Measurements from ENCODE around the gene STH. TPM values are rescaled to one million over a fixed set of nuclear protein-coding genes. Genes with fewer than 3 reads are reported as not detected.

Gene STH
- total RNA-seq, 2 experiments from 2014 or later: not detected

- ChIA-PET POLR2A (no interaction called here), CTCF (no interaction called here)
- Mint-ChIP-seq H3K36me3 (ENCODE audit: low read depth) (no peaks in the 10 kb centered on the region), H3K4me3 (no peak overlapping the region), H3K27ac (no peak overlapping the region), H3K27me3 (ENCODE audit: low read depth) (peaks cover 21% of the 10 kb centered on the region), H3K4me1 (ENCODE audit: low read depth) (no peaks in the 10 kb centered on the region), H3K9me3 (ENCODE audit: insufficient read depth) (no peaks in the 10 kb centered on the region)
- ATAC-seq: no peak
- DNase-seq: no peak
Observed at GRCh38 chr17:45970659-45971058, 28.4 kb upstream of the STH start.

DNA sequence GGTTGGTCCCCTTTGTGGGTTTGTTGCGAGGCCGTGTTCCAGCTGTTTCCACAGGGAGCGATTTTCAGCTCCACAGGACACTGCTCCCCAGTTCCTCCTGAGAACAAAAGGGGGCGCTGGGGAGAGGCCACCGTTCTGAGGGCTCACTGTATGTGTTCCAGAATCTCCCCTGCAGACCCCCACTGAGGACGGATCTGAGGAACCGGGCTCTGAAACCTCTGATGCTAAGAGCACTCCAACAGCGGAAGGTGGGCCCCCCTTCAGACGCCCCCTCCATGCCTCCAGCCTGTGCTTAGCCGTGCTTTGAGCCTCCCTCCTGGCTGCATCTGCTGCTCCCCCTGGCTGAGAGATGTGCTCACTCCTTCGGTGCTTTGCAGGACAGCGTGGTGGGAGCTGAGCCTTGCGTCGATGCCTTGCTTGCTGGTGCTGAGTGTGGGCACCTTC, 27.3 kb upstream of the STH start:
- no peak for DNase-seq
- H3K36me3 Mint-ChIP-seq (ENCODE audit: low read depth): no peaks in the 10 kb centered on the region
- H3K4me1 Mint-ChIP-seq (ENCODE audit: low read depth): no peaks in the 10 kb centered on the region
- ChIA-PET POLR2A (no interaction called here), CTCF (interaction anchor here (0.9 kb wide), 1 partner anchor 23 kb away, joined by 4 read pairs; no protein-coding TSS in a partner anchor)
- no peak overlapping the region for H3K4me3 Mint-ChIP-seq
- no peak overlapping the region for H3K27ac Mint-ChIP-seq
- H3K9me3 Mint-ChIP-seq (ENCODE audit: insufficient read depth): no peaks in the 10 kb centered on the region
- H3K27me3 Mint-ChIP-seq (ENCODE audit: low read depth): peaks cover 16% of the 10 kb centered on the region
- no peak for ATAC-seq

DNA sequence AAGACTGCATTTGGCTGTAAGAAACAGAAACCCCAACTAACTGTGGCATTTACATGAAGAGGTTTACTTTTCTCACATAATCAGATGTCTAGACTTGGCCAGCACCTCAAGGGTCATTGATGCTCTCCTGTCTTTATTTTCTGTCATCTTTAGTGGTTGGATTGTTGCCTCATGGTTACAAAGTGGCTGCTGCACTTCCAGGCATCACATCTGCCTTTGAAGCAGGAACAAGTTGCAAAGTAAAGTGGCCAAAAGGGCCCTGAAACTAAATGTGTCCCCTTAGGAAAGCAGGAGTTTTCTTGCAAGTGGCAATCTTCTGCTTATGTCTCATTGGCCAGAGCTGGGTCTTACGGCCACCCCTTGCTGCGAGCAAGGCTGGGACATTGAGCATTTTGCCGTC, 26.5 kb upstream of the STH start:
- DNase-seq (no peak), ATAC-seq (no peak)
- Mint-ChIP-seq H3K4me1 (ENCODE audit: low read depth) (peaks cover 5% of the 10 kb centered on the region), H3K36me3 (ENCODE audit: low read depth) (no peaks in the 10 kb centered on the region), H3K9me3 (ENCODE audit: insufficient read depth) (no peaks in the 10 kb centered on the region), H3K4me3 (no peak overlapping the region), H3K27me3 (ENCODE audit: low read depth) (peaks cover 10% of the 10 kb centered on the region), H3K27ac (no peak overlapping the region)
- ChIA-PET POLR2A (no interaction called here), CTCF (no interaction called here)

- ChIA-PET CTCF (no interaction called here), POLR2A (no interaction called here)
Observed at GRCh38 chr17:45973099-45973780, 25.8 kb upstream of the STH start.

DNA sequence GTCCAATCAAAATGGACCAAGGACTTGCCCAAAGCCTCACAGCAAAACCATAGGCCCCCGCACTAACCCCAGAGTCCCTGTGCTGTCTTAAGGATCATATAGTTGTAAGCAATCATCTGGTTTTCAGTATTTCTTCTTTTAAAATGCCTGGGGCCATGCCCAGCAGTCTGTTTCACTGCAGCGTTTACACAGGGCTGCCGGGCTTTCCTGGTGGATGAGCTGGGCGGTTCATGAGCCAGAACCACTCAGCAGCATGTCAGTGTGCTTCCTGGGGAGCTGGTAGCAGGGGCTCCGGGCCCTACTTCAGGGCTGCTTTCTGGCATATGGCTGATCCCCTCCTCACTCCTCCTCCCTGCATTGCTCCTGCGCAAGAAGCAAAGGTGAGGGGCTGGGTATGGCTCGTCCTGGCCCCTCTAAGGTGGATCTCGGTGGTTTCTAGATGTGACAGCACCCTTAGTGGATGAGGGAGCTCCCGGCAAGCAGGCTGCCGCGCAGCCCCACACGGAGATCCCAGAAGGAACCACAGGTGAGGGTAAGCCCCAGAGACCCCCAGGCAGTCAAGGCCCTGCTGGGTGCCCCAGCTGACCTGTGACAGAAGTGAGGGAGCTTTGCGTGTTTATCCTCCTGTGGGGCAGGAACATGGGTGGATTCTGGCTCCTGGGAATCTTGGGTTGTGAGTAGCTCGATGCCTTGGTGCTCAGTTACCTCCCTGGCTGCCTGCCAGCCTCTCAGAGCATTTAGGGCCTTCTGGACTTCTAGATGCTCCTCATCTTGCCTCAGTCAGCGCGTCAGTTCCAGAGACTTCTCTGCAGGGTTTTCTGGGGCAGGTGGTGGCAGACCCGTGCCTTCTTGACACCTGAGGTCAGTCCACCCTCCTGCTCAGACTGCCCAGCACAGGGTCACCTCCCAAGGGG, 24.8 kb upstream of the STH start:
- no peak for DNase-seq
- ChIA-PET POLR2A (no interaction called here), CTCF (interaction anchor here (1.1 kb wide), 1 partner anchor 29 kb away, joined by 3 read pairs; no protein-coding TSS in a partner anchor)
- Mint-ChIP-seq H3K27ac (no peak overlapping the region), H3K4me3 (no peak overlapping the region), H3K9me3 (ENCODE audit: insufficient read depth) (no peaks in the 10 kb centered on the region), H3K4me1 (ENCODE audit: low read depth) (peaks cover 9% of the 10 kb centered on the region), H3K27me3 (ENCODE audit: low read depth) (peaks cover 5% of the 10 kb centered on the region), H3K36me3 (ENCODE audit: low read depth) (no peaks in the 10 kb centered on the region)
- ATAC-seq: no peak

More at GRCh38 chr17:45973099-45973780, 25.8 kb upstream of the STH start:
- Mint-ChIP-seq H3K36me3 (ENCODE audit: low read depth) (no peaks in the 10 kb centered on the region), H3K9me3 (ENCODE audit: insufficient read depth) (no peaks in the 10 kb centered on the region), H3K27ac (no peak overlapping the region), H3K27me3 (ENCODE audit: low read depth) (peaks cover 5% of the 10 kb centered on the region), H3K4me1 (ENCODE audit: low read depth) (peaks cover 9% of the 10 kb centered on the region), H3K4me3 (no peak overlapping the region)
- DNase-seq: no peak
- no peak for ATAC-seq

- H3K27ac Mint-ChIP-seq: no peak overlapping the region
- H3K36me3 Mint-ChIP-seq (ENCODE audit: low read depth): no peaks in the 10 kb centered on the region
- POLR2A ChIA-PET: no interaction called here
- CTCF ChIA-PET: interaction anchor here (1.1 kb wide), 1 partner anchor 28 kb away, joined by 3 read pairs; no protein-coding TSS in a partner anchor
- H3K9me3 Mint-ChIP-seq (ENCODE audit: insufficient read depth): no peaks in the 10 kb centered on the region
- no peak for ATAC-seq
- H3K4me1 Mint-ChIP-seq (ENCODE audit: low read depth): peaks cover 9% of the 10 kb centered on the region
- no peaks in the 10 kb centered on the region for H3K27me3 Mint-ChIP-seq (ENCODE audit: low read depth)
- DNase-seq: no peak
- no peak overlapping the region for H3K4me3 Mint-ChIP-seq
Observed at GRCh38 chr17:45974916-45975630, 24.0 kb upstream of the STH start.

- H3K4me3 Mint-ChIP-seq: no peak overlapping the region
- POLR2A ChIA-PET: no interaction called here
- no peak for DNase-seq
- peaks cover 9% of the 10 kb centered on the region for H3K4me1 Mint-ChIP-seq (ENCODE audit: low read depth)
- ATAC-seq: no peak
- H3K9me3 Mint-ChIP-seq (ENCODE audit: insufficient read depth): no peaks in the 10 kb centered on the region
- no peaks in the 10 kb centered on the region for H3K27me3 Mint-ChIP-seq (ENCODE audit: low read depth)
- no peak overlapping the region for H3K27ac Mint-ChIP-seq
- CTCF ChIA-PET: interaction anchor here (1.1 kb wide), 1 partner anchor 27 kb away, joined by 3 read pairs; no protein-coding TSS in a partner anchor
- no peaks in the 10 kb centered on the region for H3K36me3 Mint-ChIP-seq (ENCODE audit: low read depth)
Observed at GRCh38 chr17:45975640-45976295, 23.3 kb upstream of the STH start.

- Mint-ChIP-seq H3K27ac (no peak overlapping the region), H3K36me3 (ENCODE audit: low read depth) (no peaks in the 10 kb centered on the region), H3K4me3 (no peak overlapping the region), H3K9me3 (ENCODE audit: insufficient read depth) (no peaks in the 10 kb centered on the region), H3K27me3 (ENCODE audit: low read depth) (no peaks in the 10 kb centered on the region), H3K4me1 (ENCODE audit: low read depth) (peaks cover 9% of the 10 kb centered on the region)
- no peak for ATAC-seq
- POLR2A ChIA-PET: no interaction called here
- CTCF ChIA-PET: no interaction called here
- no peak for DNase-seq
Observed at GRCh38 chr17:45976391-45976754, 22.7 kb upstream of the STH start.

DNA sequence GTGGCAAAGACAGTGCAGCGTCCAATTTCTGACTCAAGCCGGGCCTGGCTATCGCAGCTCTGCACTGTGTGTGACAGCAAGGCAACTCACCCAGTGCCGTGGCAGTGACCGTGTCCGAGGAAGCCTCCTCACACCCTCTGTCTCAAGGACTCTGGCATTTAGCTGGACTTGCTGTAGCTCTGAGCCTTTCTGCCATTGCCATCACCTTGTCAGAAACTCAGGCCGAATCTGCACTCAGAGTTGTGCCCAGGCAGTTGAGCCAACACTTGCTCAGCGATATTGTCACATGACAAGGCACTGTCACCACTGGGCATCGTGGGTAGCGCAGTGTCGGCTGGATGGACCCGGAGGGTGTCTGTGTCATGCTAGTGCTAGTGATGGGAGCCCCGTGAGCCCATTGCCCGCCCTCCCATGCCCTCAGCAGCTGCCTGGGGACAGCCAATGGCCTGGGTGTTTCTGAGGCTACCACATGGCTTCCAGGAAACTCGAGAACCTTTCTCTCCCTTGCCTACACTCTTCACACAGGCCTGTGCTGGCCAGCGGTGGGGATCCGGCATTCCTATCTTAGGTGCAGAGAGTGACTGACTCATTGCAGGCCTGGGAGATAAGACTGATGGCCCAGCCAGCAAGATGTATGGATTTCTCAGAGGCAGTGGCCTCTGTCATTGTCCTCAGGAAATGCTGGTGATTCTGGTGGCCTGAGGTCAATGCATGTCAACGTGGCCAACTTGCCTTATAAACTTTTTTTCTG, 22.1 kb upstream of the STH start:
- Mint-ChIP-seq H3K27ac (peak overlapping the region; percentile 43), H3K4me1 (ENCODE audit: low read depth) (peaks cover 9% of the 10 kb centered on the region), H3K27me3 (ENCODE audit: low read depth) (no peaks in the 10 kb centered on the region), H3K4me3 (no peak overlapping the region), H3K9me3 (ENCODE audit: insufficient read depth) (no peaks in the 10 kb centered on the region), H3K36me3 (ENCODE audit: low read depth) (no peaks in the 10 kb centered on the region)
- DNase-seq (no peak), ATAC-seq (no peak)
- POLR2A ChIA-PET: no interaction called here
- CTCF ChIA-PET: no interaction called here

DNA sequence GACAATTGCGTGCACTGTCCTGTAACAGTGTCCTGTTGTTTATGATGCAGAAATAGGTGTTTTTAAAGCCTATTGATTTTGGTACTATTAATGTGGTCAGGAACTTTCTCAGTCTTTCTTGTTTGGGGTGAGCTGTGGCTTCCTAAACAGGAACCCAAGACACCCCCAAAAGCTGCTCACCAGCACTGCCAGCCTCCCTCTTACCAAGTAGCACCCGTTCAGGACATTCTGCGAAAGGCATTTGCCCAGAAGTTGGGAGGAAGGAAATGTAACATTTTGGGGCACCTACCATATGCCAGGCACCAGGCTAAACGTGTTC, 21.6 kb upstream of the STH start:
- peaks cover 9% of the 10 kb centered on the region for H3K4me1 Mint-ChIP-seq (ENCODE audit: low read depth)
- POLR2A ChIA-PET: no interaction called here
- peak overlapping the region; percentile 43 for H3K27ac Mint-ChIP-seq
- no peak overlapping the region for H3K4me3 Mint-ChIP-seq
- DNase-seq (no peak), ATAC-seq (no peak)
- H3K9me3 Mint-ChIP-seq (ENCODE audit: insufficient read depth): no peaks in the 10 kb centered on the region
- CTCF ChIA-PET: no interaction called here
- no peaks in the 10 kb centered on the region for H3K27me3 Mint-ChIP-seq (ENCODE audit: low read depth)
- no peaks in the 10 kb centered on the region for H3K36me3 Mint-ChIP-seq (ENCODE audit: low read depth)

GRCh38 chr17:45977976-45978626, 20.9 kb upstream of the STH start:
- ATAC-seq (no peak), DNase-seq (no peak)
- no peaks in the 10 kb centered on the region for H3K27me3 Mint-ChIP-seq (ENCODE audit: low read depth)
- no peaks in the 10 kb centered on the region for H3K9me3 Mint-ChIP-seq (ENCODE audit: insufficient read depth)
- no peaks in the 10 kb centered on the region for H3K36me3 Mint-ChIP-seq (ENCODE audit: low read depth)
- no peak overlapping the region for H3K27ac Mint-ChIP-seq
- no peak overlapping the region for H3K4me3 Mint-ChIP-seq
- ChIA-PET CTCF (interaction anchor here (1.7 kb wide), 1 partner anchor 29 kb away, joined by 4 read pairs; no protein-coding TSS in a partner anchor), POLR2A (no interaction called here)
- peaks cover 9% of the 10 kb centered on the region for H3K4me1 Mint-ChIP-seq (ENCODE audit: low read depth)
